Brain pericyte (primary cell): Measurements from ENCODE around the gene MACROH2A1.

Source experiments
- DNase-seq: peaks from one replicate; pipeline ENCODE4 v3.0.0-alpha.2; 2012; ENCODE audit warnings: low read depth, low spot score

Gene MACROH2A1

GRCh38 chr5:135319458-135319857, 79.6 kb downstream of the MACROH2A1 start:
- DNase-seq: no peak

- DNase-seq: no peak
Measured at GRCh38 chr5:135318924-135319323, 80.1 kb downstream of the MACROH2A1 start.

- DNase-seq: no peak
Measured at GRCh38 chr5:135318037-135318436, 81.0 kb downstream of the MACROH2A1 start.

- DNase-seq: no peak
Measured at GRCh38 chr5:135317286-135317685, 81.7 kb downstream of the MACROH2A1 start.

DNA sequence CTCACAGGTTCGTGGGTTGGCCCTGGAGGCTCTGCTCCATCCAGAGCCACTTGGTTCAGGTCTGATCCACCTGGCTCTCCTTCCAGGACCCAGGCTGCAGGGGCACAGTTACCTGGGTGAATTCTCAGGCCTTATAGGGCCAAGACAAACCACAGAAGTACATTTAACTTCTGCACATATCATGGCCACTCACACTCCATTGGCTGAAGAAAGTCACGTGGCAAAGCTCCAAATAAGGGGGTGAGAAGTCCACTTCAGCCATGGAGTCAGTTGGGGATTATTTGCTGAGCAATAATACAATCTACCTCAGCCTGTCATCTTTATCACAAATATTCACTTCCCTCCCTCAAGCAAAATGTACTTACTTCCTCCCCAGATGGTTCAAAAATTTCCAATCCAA, 83.6 kb downstream of the MACROH2A1 start:
- no peak for DNase-seq

GRCh38 chr5:135313946-135314345, 85.1 kb downstream of the MACROH2A1 start:
- DNase-seq: no peak

GRCh38 chr5:135313405-135313804, 85.6 kb downstream of the MACROH2A1 start:
- DNase-seq: no peak

GRCh38 chr5:135312255-135312935, 86.6 kb downstream of the MACROH2A1 start:
- no peak for DNase-seq

DNA sequence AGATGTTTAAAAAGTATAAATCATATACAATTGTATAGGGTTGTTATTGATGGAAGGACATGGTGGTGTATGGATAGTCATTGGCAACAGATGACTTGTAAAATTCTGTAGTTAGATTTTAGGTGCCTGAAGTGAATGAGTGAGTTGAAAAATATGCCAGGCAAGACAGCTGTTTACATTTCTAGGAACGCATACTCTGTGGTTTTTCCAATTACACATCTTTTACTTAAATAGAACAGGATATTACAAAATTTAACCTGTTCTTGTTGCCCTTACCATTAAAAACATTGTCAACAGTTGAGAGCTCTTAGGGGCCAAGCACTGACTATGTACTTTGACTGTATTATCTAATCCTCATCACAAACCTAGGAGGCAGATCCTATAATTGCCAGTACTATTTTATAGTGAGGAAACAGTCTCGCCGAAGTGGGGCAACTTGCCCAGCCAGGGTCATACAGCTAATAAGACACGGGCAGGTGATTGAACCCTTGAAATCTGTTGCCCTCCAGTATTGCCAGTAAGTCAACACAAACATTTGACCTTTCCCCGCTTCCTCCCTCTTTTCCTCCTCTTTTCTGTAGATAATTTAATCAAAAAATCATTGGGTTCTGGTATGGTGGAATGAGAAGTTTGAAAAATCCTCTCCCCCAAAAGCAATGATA, 88.6 kb downstream of the MACROH2A1 start:
- DNase-seq: no peak

DNA sequence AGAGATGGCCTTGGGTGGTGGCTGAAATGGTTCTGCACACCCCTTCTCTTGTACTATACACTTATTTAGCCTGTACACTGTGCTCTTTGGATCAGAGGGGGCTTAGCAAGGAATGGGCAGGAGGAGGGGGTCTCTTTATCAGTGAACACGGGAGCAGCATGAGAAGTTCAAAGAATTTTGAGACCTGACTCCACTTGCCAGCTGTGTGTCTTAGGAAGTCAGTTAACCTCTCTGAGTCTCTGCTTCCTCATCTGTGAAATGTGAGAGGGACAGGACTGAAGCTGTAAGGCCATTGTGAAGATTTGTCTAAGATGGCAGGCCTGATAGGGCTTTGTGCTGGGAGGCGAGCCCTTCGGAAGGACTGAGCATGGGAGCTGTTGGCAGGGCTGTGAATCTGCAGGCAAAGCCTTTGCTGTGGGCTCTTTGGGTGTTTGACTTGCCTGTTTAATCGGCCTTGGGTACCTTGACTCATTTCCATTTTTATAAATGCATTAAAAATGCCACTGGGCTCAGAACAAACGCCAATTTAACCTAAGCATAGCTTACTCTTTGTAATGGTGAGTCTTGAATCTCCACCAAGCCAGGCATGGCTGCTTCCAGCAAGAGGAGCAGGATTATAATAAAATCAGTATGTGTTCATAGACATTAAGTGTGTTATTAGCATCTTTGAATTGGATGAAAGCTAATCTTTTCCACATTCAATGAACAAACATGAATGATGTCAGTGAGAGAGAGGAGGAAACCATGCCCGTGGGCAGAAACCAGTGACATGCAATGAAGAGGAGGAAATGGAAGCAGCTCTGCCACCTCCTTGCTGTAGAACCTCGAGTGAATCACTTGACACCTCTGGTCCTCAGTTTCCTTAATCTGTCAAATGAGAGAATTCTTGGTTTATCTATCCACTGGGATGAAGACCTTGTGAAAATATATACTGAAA, 89.4 kb downstream of the MACROH2A1 start:
- no peak for DNase-seq

DNA sequence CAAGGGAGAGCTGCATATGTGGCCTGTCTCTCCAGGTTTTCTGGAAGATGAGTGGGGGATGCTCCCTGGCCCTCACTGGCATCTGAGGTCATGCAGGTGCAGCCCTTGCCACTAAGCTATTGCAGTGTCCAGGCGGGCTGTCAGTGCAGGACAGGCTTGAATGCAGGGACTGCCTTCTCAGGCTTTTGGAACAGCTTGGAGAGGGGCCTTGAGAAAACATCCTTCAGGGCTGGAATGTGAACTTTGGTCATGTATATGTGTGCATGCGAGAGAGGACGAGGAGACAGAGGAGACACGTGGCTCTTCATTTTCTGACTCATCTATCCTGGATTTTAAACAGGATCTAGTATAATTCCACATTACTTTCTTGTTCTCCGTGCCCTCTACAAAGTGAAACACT, 90.3 kb downstream of the MACROH2A1 start:
- DNase-seq: no peak

- no peak for DNase-seq
Measured at GRCh38 chr5:135308245-135308644, 90.8 kb downstream of the MACROH2A1 start.

DNA sequence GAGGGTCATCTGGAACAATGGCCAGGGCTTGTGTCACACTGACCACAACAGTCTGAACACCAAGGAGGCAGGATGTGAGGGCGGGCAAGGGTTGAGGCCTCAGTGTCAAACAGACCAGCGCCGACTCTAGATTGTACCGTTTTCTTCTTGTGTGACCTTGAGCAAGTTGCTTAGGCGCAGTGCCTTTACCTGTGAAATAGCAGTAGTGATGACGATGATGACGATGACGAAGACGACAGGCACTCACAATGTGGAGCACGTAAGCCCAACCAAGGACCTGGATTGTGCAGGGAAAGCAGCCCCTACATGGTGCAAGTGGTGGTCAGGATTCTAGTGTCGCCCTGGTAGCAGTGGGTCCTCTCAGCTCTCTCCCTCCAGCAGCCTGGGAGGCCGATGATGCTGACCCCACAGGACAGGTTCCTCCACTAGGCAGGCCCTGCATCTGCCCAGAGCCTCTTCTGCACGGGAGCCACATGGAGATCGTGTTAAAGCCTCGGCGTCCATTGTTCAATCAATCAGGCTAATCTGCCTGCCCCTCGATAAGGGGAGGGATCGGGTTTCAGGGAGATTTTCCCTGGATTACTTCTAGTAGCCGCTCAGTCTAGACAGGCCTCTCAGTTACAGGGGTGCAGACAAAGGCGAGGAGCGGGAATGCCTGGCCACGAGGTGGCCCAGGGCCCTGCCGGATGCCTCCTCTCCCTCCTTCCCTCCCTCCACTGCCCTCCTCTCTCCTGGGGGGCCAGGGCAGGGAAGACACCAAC, 91.7 kb downstream of the MACROH2A1 start:
- no peak for DNase-seq

DNA sequence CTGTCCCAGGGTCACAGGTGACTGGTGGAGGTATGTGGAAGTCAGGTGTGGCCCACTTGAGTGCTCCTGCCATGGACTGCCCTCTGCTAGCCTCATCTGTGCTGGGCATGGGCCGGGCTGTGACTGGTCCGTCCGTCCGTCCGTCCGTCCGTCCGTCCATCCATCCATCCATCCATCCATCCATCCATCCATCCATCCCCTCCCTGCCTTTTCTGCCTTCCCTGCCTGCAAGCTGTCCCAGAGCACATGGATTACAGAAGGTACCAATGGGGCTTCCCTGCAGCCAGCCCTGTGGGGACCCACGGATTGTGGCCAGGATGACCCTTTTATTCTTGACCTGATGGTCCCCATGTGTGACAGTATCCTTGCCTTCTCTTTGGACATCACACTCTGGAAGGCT, 92.5 kb downstream of the MACROH2A1 start:
- no peak for DNase-seq

DNA sequence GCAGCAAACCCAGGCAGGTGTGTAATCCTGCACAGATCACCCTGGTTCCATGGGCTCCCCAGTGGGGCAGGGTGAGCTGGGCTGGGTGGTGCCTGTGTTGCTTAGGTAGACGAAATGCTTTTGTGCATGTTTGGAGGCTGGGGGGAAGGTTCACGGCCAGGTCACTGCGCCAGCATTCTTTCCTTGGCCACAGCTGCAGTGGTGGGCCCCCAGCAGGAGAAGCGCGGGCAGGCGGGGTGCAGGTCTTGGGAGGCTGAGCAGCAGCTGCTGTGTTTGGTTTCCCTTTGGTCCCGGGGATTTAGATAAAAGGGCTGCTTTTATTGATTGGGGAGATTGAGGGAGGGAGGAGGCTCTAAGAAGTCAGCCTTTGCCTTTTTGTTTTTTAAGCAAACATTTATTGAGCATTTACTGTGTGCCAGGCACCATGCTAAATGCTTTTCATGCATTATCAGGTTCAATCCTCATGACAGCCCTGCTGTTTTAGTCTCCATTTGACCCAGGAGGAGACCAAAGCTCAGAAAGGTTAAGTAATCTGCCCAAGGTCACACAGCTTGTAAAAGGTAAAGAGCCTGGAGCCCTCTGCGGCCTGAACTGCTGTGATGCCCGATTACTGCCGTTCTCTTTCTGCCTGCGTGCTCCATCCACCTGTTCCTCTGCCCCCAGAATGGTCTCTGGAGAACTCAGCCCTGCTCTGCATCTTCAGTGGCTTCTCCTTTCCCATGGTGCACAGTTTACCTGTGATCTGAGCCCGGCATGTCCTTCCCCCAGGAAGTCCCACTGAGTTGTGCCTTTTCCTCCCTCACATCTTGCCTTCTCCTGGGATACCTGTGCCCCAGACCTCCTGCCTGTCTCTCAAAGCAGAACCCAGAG, 94.4 kb downstream of the MACROH2A1 start:
- DNase-seq: no peak

- no peak for DNase-seq
Measured at GRCh38 chr5:135303582-135304173, 95.4 kb downstream of the MACROH2A1 start.

- no peak for DNase-seq
Measured at GRCh38 chr5:135296900-135297816, 101.9 kb downstream of the MACROH2A1 start.

- DNase-seq: no peak
Measured at GRCh38 chr5:135295852-135296251, 103.2 kb downstream of the MACROH2A1 start.

DNA sequence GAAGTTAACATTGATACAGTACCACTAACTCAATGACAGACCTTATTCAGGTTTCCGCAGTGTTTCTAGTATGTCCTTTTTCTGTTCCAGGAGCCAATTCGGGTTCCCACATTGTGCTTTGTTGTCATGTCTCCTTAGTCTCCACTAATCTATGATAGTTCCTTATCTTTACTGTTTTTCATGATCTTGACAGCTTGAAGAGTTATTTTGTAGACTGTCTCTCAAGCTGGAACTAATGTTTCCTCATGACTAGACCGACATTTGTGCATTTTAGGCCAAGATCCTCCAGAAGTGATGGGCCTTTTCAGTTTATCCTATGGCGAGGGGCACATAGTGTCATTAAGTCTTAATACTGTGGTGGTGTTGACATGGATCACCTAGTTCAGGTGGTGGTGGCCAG, 104.2 kb downstream of the MACROH2A1 start:
- no peak for DNase-seq
